Stimulated activated CD4-positive, alpha-beta T cell treated with anti-CD3 and anti-CD28 coated beads, Interleukin-1b, Interleukin-23, amount 100 ng/mL, for 48 hours (primary cell): ENCODE results near the gene COL8A2.
"Not testable (repeated sequence)": the region's sequence is repeated elsewhere in the genome, so short reads cannot be mapped to it uniquely, and the experiment has no call there.

Source experiments
- DNase-seq: peaks from one replicate; pipeline ENCODE4 v3.0.0-alpha.2; 2020

The COL8A2 gene

GRCh38 chr1:36125129-36125991, at the start of gene COL8A2:
Gene COL8A2, minus strand, starts transcription at chr1:36125222. Its CDS starts 24,980 bp downstream, at chr1:36100242.
- no peak for DNase-seq

GRCh38 chr1:36174713-36175112, 49.7 kb upstream of the COL8A2 start:
- no peak for DNase-seq

GRCh38 chr1:36172983-36173382, 48.0 kb upstream of the COL8A2 start:
- DNase-seq, result no peak

GRCh38 chr1:36172017-36172747, 47.2 kb upstream of the COL8A2 start:
- DNase-seq, result no peak

GRCh38 chr1:36170643-36171412, 45.8 kb upstream of the COL8A2 start:
- no peak for DNase-seq

- no peak for DNase-seq
These were observed 43.5 kb upstream of the COL8A2 start for GRCh38 chr1:36168514-36168913.

- no peak for DNase-seq
These were observed 42.2 kb upstream of the COL8A2 start for GRCh38 chr1:36166938-36167905.

GRCh38 chr1:36166136-36166535, 41.1 kb upstream of the COL8A2 start:
- no peak for DNase-seq

- DNase-seq, result no peak
These were observed 40.1 kb upstream of the COL8A2 start for GRCh38 chr1:36165145-36165544.

GRCh38 chr1:36164361-36164760, 39.3 kb upstream of the COL8A2 start:
- no peak for DNase-seq

GRCh38 chr1:36163426-36163825, 38.4 kb upstream of the COL8A2 start:
- no peak for DNase-seq

GRCh38 chr1:36162680-36163239, 37.7 kb upstream of the COL8A2 start:
- no peak for DNase-seq

- DNase-seq, result peak; percentile 48
These were observed 36.9 kb upstream of the COL8A2 start for GRCh38 chr1:36161641-36162531.

GRCh38 chr1:36160949-36161485, 36.0 kb upstream of the COL8A2 start:
- peak; percentile 81 for DNase-seq

GRCh38 chr1:36160388-36160948, 35.4 kb upstream of the COL8A2 start:
- DNase-seq, result no peak

GRCh38 chr1:36159614-36160387, 34.8 kb upstream of the COL8A2 start:
- DNase-seq, result no peak

- not testable (repeated sequence) for DNase-seq
These were observed 33.8 kb upstream of the COL8A2 start for GRCh38 chr1:36158827-36159252.

- no peak for DNase-seq
These were observed 33.2 kb upstream of the COL8A2 start for GRCh38 chr1:36157973-36158826.
